PC-3 (cell line): ENCODE results near the gene TSKU.

Source experiments
- CTCF ChIP-seq: fragments of 300-600 bp; sonication (generic); conservative IDR thresholded peaks from 2 replicates; pipeline ENCODE4 v1.5.1; 2017; ENCODE audit warnings: antibody characterized with exemption, low read depth, mild to moderate bottlenecking, low read length
- EZH2 ChIP-seq: fragments of 300-600 bp; sonication (generic); IDR thresholded peaks from one replicate; pipeline ENCODE4 v1.6.1; 2017; ENCODE audit warnings: antibody characterized with exemption, mild to moderate bottlenecking, low read length; ENCODE audit not compliant: unreplicated experiment
- EZH2phosphoT487 ChIP-seq: fragments of 300-600 bp; sonication (generic); IDR thresholded peaks from 2 replicates; pipeline ENCODE4 v1.6.1; 2018; ENCODE audit warnings: mild to moderate bottlenecking, antibody characterized with exemption, low read length, borderline replicate concordance

DNA sequence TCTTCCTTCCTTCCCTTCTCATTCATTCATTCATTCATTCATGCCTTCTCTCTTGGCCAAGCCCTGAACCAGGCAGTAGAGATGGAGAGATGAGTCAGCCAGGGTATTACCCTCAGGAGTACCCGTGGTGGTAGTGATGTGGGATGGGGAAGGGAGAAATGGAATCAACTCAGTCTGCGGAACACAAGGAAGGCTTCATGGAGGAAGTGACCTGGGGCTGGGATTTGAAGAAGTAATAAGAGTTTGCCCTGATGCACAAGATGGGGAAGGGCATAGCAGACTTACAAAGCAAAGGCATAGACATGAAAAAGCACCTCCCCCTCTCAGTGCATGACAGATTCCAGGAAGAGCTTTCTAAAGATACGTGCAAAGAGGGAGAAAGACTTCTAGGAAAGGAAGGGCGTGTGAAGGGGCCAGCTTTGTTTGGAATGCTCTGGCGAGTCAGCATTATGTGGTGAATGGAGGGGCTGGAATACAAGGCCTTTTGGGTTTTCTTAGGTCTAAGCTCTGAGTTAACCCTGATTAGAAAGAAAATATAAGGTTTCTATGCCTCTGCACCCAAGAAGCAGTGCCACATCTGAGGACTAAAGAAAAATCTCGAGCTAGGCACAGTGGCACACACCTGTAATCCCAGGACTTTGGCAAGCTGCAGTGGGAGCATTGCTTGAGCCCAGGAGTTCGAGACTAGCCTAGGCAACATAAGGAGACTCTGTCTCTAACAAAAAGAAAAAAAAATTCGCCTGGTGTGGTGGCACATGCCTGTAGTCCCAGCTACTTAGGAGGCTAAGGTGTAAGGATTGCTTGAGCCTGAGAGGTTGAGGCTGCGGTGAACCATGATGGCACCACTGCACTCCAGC is 41.2 kb downstream of the TSKU start:
- no peak for TF ChIP-seq CTCF
- TF ChIP-seq EZH2 = no peak
- TF ChIP-seq EZH2phosphoT487 = no peak
